Measurements from ENCODE around the gene TLR5. TPM values are rescaled to one million over a fixed set of nuclear protein-coding genes. Genes with fewer than 3 reads are reported as not detected.

TLR5 gene
- total and polyA plus RNA-seq, 2 experiments from 2014 or later, result 1.5 to 1.9 TPM

- Histone ChIP-seq H3K36me3 (replicated peaks; ENCODE audit: insufficient read depth, low read depth) (no peaks in the 10 kb centered on the region), H3K27ac (no peak overlapping the region), H3K27me3 (no peaks in the 10 kb centered on the region), H3K9me3 (ENCODE audit: low read depth) (no peaks in the 10 kb centered on the region), H3K4me1 (ENCODE audit: insufficient read depth) (peaks cover 13% of the 10 kb centered on the region), H3K79me2 (no peaks in the 10 kb centered on the region), H2AFZ (no peak overlapping the region), H3K4me3 (no peak overlapping the region), H4K20me1 (ENCODE audit: insufficient read depth, poor library complexity, severe bottlenecking) (no peaks in the 10 kb centered on the region), H3K4me2 (no peak overlapping the region), H3K9me2 (replicated peaks; ENCODE audit: insufficient read depth) (no peaks in the 10 kb centered on the region)
- no peak for TF ChIP-seq EZH2phosphoT487 (IDR thresholded peaks at IDR 0.05; ENCODE audit: low read depth, severe bottlenecking, unreplicated experiment)
- TF ChIP-seq EZH2 (IDR thresholded peaks at IDR 0.05; ENCODE audit: borderline replicate concordance), result no peak
- no peak for TF ChIP-seq CTCF (IDR thresholded peaks at IDR 0.05; ENCODE audit: poor library complexity)
- WGBS (ENCODE audit: low lambda C conversion rate, missing lambda C conversion rate), result 89% methylated on average over 7 of the region's 7 CpGs
- DNase-seq (ENCODE audit: low spot score), result no peak
Observed at GRCh38 chr1:223105568-223105967, 37.5 kb downstream of the TLR5 start.

GRCh38 chr1:223102797-223103533, 40.1 kb downstream of the TLR5 start:
- no peaks in the 10 kb centered on the region for H3K79me2 ChIP-seq
- H3K9me2 ChIP-seq (replicated peaks; ENCODE audit: insufficient read depth), result no peaks in the 10 kb centered on the region
- H3K4me3 ChIP-seq, result no peak overlapping the region
- H3K27ac ChIP-seq, result peak overlapping the region; percentile 52
- H3K4me1 ChIP-seq (ENCODE audit: insufficient read depth), result no peaks in the 10 kb centered on the region
- no peak overlapping the region for H2AFZ ChIP-seq
- no peaks in the 10 kb centered on the region for H3K27me3 ChIP-seq
- DNase-seq (ENCODE audit: low spot score), result peak; percentile 67
- no peak overlapping the region for H3K4me2 ChIP-seq
- H4K20me1 ChIP-seq (ENCODE audit: insufficient read depth, poor library complexity, severe bottlenecking), result no peaks in the 10 kb centered on the region
- H3K36me3 ChIP-seq (replicated peaks; ENCODE audit: insufficient read depth, low read depth), result no peaks in the 10 kb centered on the region
- H3K9me3 ChIP-seq (ENCODE audit: low read depth), result no peaks in the 10 kb centered on the region
- WGBS (ENCODE audit: low lambda C conversion rate, missing lambda C conversion rate), result 71% methylated on average over 10 of the region's 10 CpGs
- TF ChIP-seq EZH2 (IDR thresholded peaks at IDR 0.05; ENCODE audit: borderline replicate concordance), result no peak
- no peak for TF ChIP-seq CTCF (IDR thresholded peaks at IDR 0.05; ENCODE audit: poor library complexity)
- TF ChIP-seq EZH2phosphoT487 (IDR thresholded peaks at IDR 0.05; ENCODE audit: low read depth, severe bottlenecking, unreplicated experiment), result no peak

GRCh38 chr1:223097713-223098112, 45.3 kb downstream of the TLR5 start:
- H3K4me3 ChIP-seq, result no peak overlapping the region
- TF ChIP-seq CTCF (IDR thresholded peaks at IDR 0.05; ENCODE audit: poor library complexity), result no peak
- no peak for TF ChIP-seq EZH2 (IDR thresholded peaks at IDR 0.05; ENCODE audit: borderline replicate concordance)
- TF ChIP-seq EZH2phosphoT487 (IDR thresholded peaks at IDR 0.05; ENCODE audit: low read depth, severe bottlenecking, unreplicated experiment), result no peak
- no peaks in the 10 kb centered on the region for H4K20me1 ChIP-seq (ENCODE audit: insufficient read depth, poor library complexity, severe bottlenecking)
- no peak overlapping the region for H3K27ac ChIP-seq
- no peaks in the 10 kb centered on the region for H3K9me2 ChIP-seq (replicated peaks; ENCODE audit: insufficient read depth)
- DNase-seq (ENCODE audit: low spot score), result no peak
- no peaks in the 10 kb centered on the region for H3K79me2 ChIP-seq
- WGBS (ENCODE audit: low lambda C conversion rate, missing lambda C conversion rate), result 79% methylated on average over 1 of the region's 1 CpG
- H2AFZ ChIP-seq, result no peak overlapping the region
- H3K4me2 ChIP-seq, result no peak overlapping the region
- H3K27me3 ChIP-seq, result no peaks in the 10 kb centered on the region
- no peaks in the 10 kb centered on the region for H3K9me3 ChIP-seq (ENCODE audit: low read depth)
- no peaks in the 10 kb centered on the region for H3K4me1 ChIP-seq (ENCODE audit: insufficient read depth)
- H3K36me3 ChIP-seq (replicated peaks; ENCODE audit: insufficient read depth, low read depth), result no peaks in the 10 kb centered on the region
